Hypothalamus (tissue), 51 donors: ENCODE data around the gene ALS2.
"Not testable (repeated sequence)": the region's sequence is repeated elsewhere in the genome, so short reads cannot be mapped to it uniquely, and the experiment has no call there.

Experiments
- DNase-seq, 51 donors: peaks; one replicate each; lab custom pipeline; 2025; lab: John Stamatoyannopoulos, UW

Gene ALS2

DNA sequence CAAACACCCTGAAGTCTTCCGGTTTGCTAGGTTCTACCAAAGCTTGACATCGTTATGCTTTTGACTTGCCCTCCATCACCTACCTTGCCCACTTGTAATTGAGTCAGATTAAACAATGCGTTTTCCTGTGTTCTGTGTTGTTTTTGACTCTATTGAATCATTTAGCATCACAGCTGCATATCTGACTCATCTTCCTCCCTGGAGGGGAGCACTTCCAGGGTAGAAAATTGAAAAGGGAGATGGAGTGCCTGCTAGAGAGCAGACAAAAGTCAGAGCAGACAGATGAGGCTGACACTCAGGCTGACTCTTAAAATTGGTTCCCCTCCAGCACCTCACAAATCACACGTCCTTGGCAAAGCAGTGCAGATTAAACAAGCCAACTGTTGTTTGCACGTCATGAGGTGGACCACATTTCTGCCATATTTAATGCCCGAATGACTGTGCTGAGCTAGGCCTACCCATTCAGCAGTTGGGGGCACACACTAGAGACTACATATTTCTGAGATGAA, 84.5 kb downstream of the ALS2 start:
- DNase-seq: peak in 3 of 51 donors; percentile 8 to 51 (median 14)

DNA sequence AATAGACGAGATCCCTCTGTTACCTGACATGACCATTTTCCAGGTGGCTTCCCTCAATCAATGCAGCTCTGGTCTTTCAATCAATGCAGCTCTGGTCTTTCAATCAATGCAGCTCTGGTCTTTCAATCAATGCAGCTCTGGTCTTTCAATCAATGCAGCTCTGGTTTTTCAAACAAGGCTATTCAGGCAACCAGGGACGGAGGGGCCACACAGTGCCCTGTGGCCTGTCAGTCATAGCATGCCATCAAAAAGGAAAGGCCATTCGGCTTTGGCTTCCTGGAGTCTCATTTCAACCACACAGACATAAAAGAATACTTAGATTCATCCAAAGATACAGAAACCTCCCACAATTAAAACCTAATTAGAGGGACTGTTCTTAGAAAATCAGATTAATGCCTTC, 95.6 kb downstream of the ALS2 start:
- no peak for DNase-seq

DNA sequence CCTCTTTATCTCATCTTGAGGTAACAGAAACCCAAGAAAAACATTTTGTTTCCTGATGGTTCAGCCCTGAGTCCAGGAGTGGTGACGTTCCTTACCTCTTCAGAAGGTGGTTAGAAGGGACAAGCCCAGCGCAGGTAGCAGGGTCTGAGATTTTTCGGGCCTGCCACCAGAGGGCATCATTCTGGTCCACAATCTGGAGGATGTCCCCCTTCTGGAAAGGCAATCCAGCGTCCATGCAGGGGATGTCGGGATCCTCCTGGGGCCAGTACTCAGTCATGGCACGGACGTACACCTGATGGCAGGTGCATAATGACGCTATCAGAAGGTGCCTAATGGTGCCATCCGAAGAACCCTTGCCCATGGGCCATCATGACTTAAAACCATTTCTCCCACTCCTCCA, 100.0 kb downstream of the ALS2 start:
- no peak for DNase-seq

DNA sequence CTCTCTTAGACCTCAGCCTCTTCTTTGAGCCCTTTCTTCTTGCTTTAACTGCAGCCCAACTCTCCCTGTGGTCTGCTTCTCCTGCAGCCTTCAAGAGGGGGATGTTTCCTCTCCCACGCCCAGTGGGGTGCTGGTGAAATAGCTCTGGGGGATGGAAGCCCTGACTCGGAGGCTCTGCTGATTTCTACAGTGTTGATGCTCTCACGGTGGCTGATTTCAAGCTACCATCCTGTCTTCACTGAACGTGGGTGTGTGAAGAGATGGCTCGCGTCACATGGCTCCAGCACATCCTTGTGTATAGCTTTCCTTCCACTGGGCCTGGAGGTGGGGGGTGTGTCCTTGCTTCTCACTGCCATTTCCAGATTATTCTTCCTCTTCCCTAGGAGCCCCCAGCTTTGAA, 102.3 kb downstream of the ALS2 start:
- peak in 1 of 51 donors; percentile 20 for DNase-seq

DNA sequence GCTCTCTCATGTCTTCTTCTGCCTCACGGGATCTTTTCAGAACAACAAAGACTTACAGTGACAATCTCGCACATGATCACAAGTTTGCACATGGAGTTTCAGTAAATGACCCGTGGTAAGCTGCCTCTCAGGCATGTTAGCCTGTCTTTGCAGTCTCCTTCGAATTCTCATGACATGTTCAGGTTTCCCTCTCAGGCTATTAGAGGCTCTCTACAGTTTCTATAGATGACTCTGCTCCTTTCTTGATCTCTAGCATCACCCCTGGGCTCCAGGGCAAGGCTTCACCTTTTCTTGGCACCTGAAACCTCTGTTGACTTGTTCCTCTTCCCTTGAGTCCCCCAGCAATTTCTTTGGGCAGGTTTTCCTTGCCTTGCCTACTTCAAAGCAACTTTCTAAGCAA, 105.3 kb downstream of the ALS2 start:
- DNase-seq: no peak

DNA sequence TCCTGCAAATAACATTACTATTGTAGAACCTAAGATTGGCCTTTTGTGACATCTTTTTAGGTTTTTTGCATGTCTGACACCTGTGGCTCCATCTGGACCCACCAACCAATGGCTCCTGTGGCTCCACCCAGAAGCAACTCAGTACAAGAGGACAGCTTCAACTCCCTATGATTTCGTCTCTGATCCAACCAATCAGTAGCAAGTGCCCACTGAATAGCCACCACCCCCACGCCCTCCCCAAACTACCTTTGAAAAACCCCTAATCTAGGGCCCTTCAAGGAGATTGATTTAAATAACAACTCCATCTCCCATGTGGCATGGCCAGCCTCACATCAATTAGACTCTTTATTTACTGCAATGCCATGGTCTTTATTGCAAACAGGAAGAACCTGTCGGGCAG, 105.9 kb downstream of the ALS2 start:
- no peak for DNase-seq

DNA sequence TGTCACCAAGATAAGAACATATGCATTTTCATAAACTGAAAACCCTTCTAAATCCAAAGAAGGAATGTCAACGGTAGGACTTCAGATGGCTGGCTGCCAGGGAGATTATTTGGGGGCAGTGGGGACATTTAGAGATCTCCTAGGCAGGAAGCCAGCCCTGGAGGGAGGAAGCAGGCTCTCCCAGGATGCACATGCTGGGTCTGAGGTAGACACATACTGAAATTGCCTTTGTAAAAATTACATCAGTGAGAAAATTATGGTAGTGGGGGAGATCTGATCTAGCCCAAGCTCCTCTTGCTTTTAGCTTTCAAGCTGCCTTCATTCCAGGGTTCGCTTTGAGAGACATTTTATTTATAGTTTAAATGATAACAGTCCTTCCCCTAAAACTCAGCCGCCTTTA, 106.4 kb downstream of the ALS2 start:
- no peak for DNase-seq

DNA sequence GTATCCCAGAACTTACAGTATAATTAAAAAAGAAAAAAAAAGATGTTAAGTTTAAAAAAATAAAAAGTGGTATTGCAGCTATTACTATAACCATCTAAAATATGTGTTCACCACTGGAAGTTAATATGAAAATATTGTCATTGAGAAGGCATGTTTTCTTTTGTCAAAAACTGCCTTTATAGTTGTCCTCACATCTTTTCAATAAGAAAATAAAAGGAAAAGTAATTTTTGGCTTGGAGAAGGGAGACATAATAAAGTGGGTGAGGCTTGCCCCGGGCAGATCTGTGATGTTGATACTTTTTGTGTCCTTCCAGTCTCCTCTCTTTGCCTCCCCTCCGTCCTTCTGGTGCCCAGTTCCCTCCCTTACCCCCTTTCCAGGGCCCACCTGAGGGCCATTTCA, 107.2 kb downstream of the ALS2 start:
- no peak for DNase-seq

DNA sequence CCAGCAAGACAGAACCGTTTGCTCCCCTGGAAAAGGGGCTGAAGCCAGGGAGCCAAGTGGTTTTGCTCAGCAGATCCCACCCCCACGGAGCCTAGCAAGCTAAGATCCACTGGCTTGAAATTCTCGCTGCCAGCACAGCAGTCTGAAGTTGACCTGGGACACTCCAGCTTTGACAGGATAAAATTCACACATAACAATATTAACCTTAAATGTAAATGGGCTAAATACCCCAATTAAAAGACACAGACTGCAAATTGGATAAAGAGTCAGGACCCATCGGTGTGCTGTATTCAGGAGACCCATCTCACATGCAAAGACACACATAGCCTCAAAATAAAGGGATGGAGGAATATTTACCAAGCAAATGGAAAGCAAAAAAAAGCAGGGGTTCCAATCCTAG, 109.5 kb downstream of the ALS2 start:
- not testable (repeated sequence) for DNase-seq

DNA sequence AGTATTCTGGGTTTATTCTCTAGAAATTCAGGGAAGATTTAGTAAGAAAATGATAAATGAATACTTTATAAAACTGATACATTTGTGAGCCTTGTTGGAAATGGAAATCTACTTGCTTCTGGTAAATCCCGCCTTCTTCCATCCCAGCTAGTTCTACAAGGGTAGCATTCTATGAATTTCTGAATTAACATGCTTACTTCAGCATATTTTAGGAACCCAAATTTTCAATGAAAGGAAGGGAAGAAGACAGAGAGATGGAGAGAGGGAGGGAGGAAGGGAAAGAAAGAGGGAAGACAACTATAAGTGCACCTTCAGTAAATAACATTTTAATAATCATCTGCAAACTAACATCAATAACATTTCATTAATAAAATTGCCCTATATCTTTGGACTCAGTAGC, 110.9 kb downstream of the ALS2 start:
- DNase-seq: no peak

DNA sequence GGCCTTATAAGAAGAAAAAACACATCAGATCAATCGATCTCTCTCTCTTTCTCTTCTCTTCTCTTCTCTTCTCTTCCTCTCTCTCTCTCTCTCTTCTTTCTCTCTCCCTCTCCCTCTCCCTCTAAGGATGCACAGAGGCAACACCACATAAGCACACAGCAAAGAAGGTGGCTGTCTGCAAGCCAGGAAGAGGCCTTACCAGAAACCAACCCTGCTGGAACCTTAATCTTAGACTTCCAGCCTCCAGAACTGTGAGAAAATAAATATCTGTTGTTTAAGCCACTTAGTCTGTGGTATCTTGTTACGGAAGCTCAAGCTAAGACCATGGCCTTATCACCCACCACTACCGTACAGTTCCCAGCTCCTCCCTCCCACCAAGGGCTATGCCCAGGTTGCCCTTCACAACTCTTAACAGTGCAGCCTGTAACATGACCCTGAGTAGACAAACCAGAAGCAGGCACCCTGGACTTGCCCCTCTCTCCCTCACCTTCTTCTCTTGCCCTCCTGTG, 112.3 kb downstream of the ALS2 start:
- DNase-seq: no peak

DNA sequence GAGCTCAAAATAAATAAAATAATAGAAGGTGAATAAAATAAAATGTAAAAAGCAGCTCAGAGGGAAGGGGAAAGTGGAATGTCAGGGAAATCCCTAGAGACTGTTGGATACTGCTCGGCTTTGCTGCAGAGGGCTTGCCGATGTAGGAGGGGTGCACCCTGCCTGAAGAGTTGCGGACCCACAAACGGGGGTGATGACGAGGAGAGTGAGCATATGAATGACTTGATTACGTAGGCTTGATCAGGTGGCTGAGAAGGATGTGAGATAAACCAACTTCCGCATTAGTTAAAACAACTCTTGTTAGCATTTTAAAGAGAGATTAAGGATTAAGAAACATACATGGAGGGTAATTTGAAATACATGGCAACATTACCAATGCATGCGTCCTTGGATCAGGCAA, 116.4 kb downstream of the ALS2 start:
- no peak for DNase-seq

DNA sequence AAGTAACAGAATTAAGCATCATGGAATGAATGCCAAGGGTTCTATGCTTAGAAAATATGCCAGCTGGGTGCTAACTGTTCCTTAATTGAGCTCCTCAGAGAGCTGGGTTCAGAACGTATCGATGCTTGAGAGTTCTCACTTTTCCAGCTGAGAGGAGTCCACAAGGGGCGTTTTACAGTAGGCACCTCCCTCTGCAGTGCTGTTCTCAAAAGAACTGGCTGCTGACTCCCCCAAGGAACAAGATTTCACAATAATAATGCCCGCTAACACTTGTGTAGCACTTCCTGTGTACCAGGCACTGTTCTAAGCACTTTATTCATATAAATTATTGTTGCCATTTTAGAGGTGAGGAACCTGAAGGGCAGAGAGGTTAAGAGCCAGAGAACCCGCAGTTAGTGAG, 119.4 kb downstream of the ALS2 start:
- DNase-seq: no peak

DNA sequence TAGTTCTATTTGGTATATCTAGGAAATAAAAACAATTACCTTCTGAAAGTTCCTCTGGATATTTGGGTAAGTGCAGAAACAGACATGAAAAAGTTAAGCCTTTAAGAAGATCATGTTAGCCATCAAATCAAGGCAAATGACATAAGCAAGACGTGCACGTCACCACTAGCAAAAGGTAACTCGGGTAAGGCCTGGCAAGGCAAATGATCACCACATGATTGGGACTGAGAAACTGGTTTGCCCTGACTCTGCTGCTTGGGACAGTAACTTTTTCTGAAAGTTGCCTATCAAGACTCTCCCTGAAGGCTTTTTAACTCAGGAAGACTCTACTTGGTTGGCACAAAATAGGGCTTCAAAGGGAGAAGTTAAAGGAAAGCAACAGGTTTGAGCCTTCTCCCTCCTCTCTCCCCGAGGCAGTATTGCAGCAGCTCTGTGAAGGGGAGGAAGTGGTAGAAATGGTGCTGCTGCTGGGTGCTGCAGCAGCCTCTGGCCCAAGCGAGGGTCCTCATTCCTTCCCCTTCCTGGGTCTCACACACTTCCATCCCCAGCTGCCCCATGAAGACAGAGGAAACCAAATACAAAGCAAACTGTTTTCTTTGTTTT, 120.3 kb downstream of the ALS2 start:
- no peak for DNase-seq

DNA sequence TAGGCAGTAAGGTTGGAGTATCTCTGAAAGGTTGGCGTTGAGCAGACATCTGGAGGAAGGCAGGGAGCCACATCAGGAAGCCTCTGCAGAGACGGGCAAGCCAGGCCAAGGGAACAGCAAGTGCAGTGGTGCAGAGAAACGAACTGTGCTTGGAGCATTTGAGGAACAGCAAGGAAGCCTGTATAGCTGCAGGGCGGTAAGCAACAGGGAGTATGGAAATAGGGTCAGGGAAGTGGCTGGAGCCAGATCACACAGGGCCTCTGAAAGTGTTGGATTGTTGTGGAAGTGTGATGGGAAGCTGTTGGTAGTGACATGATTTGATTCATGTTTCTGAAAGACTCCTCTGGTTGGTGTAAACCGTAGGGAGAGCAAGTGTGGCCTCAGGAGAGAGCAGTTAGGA, 124.0 kb downstream of the ALS2 start:
- no peak for DNase-seq

DNA sequence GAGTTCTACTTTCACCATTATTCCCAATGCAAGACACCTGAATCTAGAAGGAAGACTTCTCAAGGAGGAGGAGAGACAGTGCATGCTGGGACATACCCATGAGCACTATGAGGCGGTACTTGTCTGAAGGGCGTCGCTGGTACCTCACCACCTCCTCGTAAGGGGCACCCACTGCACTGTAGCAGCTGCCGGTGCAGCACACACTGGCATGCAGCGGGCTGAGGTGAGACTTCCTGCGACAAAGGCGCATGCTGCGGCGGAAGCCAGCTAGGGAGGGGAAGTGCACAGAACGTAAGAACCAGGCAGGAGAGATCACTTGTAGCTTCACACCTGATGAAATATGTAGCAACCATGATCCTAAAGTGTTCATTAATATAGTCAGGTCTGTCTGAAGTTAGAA, 124.6 kb downstream of the ALS2 start:
- DNase-seq: no peak

DNA sequence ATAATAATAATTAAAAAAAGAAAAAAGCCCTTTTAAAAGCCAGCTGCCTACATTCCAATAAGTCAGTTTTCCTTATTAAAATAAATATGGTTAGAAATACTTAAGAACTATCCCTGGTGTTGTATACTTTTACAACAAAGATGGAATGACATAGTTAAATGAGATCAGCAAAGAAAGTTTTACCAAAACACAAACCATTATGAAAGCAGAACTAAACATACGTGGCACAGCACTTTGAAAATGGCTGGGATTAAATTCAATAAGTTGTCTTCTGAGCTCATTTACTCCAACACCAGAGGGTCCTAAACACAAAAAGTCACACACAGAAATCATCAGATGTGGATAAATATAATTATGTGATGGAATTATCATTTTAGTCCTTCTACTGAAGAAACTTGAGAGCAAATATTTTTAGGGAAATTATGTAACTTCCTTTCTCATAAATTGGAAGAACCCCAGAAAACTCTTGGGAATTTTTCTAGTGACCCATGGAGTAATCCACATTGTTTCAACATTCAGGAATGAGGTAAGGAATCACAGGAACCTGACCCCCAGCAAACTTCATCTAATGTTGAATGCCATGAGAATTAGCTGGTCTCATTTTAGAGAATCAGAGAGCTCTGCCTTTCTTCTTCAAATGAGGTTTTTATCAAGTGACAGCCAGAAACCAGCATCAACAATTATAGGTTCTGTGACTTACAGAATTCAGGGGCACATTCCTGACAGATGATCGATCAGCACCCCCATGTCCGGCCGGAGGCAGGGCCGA, 125.9 kb downstream of the ALS2 start:
- DNase-seq: no peak

DNA sequence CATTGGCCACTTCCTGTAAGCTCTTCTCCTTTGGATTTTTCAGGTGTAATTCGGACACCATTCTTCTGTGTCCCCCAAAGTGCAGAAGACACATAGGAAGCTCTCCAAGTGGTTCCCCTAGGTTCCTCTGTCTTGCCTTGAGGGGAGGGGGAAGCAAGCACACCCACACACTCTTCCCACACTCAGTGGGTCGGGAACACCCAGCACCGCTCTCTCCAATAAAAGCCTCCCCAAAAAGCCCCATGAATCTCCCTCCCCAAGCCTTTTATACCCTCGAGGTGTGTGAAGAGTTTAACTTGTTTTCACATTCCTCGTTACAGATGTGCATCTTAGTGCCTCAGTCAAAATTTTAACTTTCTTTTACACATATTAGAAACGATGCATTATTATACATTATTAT, 127.5 kb downstream of the ALS2 start:
- DNase-seq: no peak
